NAMALWA (cell line): ENCODE data around the gene ZGRF1.
"Not testable (repeated sequence)": the region's sequence is repeated elsewhere in the genome, so short reads cannot be mapped to it uniquely, and the experiment has no call there.

Source experiments
- DNase-seq: peaks from one replicate; pipeline ENCODE4 v3.0.0-alpha.2; 2015; ENCODE audit warnings: low spot score

ZGRF1 gene

GRCh38 chr4:112636688-112637551 lies at the start of gene ZGRF1, which contains the start of gene LARP7:
ZGRF1 (minus strand) TSS chr4:112636909; CDS start chr4:112633176, 3,733 bp downstream.
LARP7 (plus strand) TSS chr4:112637143; CDS start chr4:112644670, 7,527 bp downstream.
- peak; percentile 99 for DNase-seq

GRCh38 chr4:112680996-112681395 lies 44.3 kb upstream of the ZGRF1 start:
- DNase-seq: no peak

DNA sequence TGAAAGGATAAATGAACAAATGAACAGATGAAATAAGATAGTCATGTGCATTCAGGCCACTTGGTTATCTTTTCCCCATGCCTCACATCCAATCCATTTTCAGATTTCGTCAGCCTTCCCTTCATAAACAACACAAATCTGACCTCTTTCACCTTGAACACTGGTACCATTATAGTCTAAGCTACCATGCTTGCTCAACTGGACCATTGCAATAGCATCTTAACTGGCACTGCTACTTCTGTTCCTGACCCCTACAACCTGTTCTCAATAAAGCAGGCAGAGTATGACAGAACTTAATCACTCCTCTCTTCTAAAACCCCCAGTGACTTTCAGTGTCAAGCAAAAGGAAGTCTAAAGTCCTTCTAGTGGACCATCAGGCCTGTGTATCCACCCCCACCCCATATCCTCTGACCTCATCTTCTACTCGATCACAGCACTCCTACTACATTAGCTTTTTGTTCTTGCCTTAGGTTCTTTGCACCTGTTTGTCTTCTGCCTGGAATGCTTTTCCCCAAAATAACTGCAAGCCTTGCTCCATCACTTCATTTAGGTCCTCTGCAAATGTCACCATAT lies 40.9 kb upstream of the ZGRF1 start:
- DNase-seq: no peak

GRCh38 chr4:112674376-112674775 lies 37.7 kb upstream of the ZGRF1 start:
- DNase-seq: no peak

DNA sequence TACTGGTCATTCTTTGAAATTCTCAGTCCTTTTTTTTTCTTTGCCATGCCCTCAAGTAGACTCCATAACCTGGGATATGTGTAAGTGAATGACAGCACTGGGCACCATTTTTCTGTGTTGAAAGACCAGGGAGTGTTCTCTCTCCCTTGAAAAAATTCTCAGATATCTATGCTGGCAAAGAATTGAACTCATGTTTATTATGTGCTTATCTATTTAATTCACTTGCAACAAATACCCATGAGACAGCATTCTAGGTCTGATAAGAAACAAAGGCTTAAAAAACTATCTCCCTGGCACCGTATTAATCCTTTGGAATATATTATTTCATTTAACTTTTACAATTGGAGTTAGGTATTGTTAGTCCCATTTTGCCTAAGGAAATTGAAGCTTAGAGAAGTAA lies 37.0 kb upstream of the ZGRF1 start:
- no peak for DNase-seq

DNA sequence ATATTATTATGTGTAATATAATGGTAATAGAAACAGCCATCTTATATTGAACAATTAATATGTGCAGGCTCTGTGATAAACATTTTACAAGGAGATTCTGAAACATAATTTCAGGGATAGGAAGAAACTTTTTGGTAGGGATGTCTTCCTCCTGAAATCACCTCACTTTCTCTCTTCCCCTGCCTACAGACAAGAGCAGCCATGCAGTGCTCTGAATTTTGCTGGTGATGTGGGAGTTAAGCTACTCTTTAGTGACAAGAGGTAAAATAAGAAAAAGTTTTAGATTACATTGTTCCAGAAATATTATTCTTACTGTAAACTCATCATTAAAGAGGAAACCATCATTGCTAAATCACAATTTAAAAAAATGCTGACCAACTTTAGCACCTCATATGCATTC lies 36.4 kb upstream of the ZGRF1 start:
- no peak for DNase-seq

DNA sequence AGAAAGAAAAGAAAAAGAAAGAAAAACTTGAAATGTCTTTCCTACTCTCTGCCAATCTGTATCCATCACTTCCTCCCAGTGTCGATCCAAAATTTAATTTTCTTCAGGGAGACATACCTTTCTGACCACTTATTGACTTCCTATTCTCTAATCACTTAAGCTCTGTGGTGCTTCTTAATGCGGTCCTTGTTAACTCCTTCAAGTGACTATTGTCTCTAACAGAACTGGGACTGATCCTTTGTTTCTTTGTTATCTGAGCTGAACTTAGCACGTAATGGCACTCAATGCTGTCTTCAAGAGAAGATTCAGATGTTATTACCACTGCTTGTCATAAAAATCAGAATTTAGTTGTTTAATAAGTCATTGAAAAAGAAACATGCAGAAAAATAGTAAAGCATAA lies 31.4 kb upstream of the ZGRF1 start:
- DNase-seq: no peak

DNA sequence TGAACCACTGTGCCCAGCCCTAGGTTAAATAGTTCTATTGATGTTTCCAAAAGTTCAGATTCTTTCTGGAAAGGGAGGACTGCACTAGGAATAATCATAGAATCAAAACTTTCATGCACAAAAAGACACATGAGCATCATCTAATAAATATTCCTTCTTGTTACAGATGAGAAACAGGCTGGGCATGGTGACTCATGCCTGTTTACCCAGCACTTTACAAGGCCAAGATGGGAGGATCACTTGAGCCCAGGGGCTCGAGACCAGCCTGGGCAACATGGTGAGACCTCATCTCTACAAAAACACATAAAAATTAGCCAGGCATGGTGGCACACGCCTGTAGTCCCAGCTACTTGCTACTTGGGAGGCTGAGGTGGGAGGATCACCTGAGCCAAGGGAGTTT lies 27.9 kb upstream of the ZGRF1 start:
- no peak for DNase-seq

DNA sequence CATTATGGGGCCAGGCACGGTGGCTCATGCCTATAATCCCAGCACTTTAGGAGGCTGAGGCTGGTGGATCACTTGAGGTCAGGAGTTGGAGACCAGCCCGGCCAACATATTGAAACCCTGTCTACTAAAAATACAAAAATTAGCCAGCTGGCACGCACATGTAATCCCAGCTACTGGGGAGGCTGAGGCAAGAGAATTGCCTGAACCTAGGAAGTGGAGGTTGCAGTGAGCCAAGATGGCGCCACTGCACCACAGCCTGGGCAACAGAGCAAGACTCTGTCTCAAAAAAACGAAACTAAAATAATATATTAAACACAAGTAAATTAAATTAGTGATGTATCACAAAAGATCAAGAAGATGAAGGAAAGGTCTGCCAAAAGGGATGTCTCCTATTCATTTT lies 19.4 kb upstream of the ZGRF1 start:
- not testable (repeated sequence) for DNase-seq

DNA sequence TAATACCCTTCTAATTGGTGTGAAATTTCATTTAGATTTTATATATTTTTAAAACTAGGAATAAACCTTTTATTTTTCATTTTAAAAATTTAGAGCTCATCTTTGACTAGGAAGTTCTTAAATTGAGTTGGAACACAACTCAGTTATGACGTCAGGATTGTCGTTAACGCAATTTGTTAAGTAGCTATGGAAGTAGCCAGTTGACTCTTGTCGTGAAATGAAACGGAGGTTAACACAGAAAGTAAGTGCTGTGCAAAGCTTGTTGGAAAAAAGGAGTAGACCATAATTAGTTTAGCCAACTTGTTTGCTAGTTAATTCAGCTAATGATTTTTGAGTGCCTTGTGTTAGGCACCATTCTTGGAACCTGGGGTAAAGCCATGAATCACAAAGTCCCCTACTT lies 18.6 kb upstream of the ZGRF1 start:
- no peak for DNase-seq

DNA sequence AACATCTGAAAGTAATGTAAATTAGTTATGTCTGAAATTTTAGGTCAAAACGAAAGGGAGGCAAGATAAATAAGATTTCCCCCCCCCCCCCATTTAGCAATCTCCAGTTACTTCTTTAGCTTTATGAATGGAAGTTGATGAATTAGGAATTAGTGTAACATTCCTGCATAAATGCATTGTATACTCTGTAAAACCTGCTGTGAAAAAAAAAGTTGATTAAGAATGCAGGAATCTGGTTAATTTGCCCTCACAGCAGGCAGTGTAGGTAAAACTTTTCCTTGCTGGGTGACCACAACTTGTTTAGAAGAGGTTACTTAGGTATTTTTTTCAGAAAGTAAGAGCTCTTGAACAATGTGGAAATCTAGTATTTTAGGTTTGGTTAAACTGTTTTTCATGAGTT lies 15.5 kb upstream of the ZGRF1 start:
- no peak for DNase-seq

GRCh38 chr4:112651641-112652040 lies 14.9 kb upstream of the ZGRF1 start:
- DNase-seq: no peak

DNA sequence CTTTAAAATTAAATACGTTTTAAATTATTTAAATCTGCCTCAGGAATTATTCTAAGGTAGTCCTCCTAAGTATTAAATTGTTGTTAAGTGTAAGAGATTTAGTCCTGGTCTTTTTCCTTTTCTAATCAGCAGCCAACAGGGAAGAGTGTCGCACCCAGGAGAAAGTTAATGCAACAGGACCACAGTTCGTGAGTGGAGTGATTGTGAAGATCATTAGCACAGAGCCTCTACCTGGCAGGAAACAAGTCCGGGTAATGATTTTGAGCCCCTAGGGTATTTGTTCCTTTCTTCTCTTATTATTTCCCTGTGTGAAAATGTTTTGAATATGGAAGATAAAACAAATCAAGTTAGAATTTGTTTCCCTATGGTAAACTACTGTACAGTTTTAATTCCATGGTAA lies 13.6 kb upstream of the ZGRF1 start:
- no peak for DNase-seq

- DNase-seq: no peak
Measured at GRCh38 chr4:112649055-112649408, 12.3 kb upstream of the ZGRF1 start.

DNA sequence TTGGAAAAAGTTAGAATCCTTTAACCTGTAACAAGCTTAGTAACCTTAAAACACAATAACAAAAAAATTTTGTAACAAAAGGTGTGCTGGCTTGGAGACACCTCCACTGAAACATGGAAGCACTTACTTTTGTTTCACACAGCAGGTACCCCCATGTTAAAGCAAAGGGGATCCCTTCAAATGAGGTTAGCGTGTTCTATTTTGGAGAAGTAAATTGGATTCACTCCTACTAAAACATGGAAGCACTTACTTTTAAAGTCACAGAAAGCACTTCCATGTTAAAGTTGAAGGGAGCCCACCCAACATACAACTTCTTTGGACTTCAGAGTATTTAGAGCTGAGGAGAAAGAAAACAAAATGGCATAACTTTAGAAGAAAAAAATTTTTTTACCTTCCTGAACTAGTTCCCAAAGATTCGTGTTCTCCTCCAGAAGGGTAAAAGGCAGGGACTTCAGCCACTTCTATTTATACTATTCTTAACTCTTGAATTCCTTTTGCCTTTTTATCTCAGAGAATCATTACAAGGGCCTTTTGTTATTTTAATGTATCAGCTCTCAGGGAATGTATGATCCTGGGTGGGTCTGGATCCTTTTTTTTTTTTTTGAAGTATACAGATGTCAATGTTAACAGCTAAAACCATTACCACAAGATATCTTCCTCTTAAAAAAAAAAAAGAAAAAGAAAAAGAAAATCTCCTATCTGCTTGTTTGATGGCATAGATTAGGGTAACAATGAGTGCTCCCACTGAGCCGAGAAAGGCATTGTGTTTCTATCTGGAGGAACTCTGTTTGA lies 11.8 kb upstream of the ZGRF1 start:
- no peak for DNase-seq

DNA sequence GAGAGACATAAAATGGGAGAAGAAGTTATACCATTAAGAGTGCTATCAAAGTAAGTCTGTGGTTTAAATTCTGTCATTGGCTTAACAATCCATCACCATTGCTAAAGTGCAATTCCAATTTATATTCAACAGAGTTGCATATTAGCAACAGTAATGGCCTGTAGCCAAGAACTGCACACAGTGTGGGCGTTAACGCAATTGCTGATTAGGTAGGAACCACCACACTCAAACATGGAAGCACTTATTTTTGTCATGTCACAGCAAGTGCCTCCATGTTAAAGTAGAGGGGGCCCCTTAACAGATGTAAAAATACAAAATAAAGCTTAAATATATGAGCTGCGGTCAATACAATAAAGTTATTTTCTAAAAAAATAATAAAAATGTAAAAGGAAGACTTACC lies 11.1 kb upstream of the ZGRF1 start:
- DNase-seq: no peak

DNA sequence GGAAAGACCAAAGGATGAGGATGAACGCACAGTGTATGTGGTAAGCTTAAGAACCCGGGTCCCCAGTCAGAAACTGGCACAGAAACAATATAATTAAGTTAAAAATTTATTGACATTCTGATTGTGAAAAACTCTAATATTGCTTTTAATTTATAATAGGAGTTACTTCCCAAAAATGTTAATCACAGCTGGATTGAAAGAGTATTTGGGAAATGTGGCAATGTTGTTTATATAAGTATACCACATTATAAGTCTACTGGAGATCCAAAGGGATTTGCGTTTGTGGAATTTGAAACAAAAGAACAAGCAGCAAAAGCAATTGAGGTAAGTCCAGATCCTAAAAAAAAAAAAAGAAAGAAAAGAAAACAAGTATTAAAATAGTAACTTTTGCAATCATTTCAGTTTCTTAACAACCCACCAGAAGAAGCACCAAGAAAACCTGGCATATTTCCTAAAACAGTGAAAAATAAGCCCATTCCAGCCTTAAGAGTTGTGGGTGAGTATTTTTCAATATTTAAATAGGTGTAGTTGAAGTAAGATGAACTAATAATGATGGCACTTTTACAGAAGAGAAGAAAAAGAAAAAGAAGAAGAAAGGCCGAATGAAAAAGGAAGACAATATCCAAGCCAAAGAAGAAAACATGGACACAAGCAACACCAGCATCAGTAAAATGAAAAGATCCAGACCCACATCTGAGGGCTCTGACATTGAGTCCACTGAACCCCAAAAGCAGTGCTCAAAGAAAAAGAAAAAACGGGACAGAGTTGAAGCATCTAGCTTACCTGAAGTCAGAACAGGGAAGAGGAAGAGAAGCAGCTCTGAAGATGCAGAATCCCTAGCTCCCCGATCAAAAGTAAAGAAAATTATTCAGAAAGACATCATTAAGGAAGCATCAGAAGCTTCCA lies 10.2 kb upstream of the ZGRF1 start:
- no peak for DNase-seq

- no peak for DNase-seq
Measured at GRCh38 chr4:112645541-112646329, 9.0 kb upstream of the ZGRF1 start.

- not testable (repeated sequence) for DNase-seq
Measured at GRCh38 chr4:112644595-112645535, 8.2 kb upstream of the ZGRF1 start.

DNA sequence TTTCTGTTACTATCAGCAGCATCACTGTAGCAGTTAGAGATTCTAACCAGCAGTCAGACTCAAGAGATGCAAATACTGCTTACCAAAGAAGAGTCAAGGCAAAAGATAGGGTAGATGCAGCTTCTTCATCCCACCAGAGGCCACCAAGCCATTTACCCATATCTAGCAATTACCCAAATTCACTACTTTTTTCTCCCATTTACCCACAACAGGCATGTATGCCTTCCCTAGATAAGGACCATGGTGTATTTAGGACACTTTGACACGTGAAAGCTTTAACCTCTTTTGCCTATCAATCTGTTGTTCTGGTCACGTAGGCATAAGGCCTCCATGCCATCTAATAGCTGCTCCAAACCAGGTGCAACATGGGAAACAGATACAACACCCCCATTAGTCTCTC lies 5.8 kb upstream of the ZGRF1 start:
- DNase-seq: no peak
